Stimulated activated naive CD4-positive, alpha-beta T cell treated with Interleukin-2 at 50 U/mL for 16 hours (primary cell): Measurements from ENCODE around the gene SUSD6.
"Not testable (repeated sequence)": the region's sequence is repeated elsewhere in the genome, so short reads cannot be mapped to it uniquely, and the experiment has no call there.

ENCODE experiments used
- DNase-seq: peaks from one replicate; lab custom pipeline; 2025; lab: John Stamatoyannopoulos, UW

Gene SUSD6

GRCh38 chr14:69591317-69591716 is 20.1 kb upstream of the SUSD6 start:
- no peak for DNase-seq

GRCh38 chr14:69593018-69593677 is 18.2 kb upstream of the SUSD6 start:
- no peak for DNase-seq

DNA sequence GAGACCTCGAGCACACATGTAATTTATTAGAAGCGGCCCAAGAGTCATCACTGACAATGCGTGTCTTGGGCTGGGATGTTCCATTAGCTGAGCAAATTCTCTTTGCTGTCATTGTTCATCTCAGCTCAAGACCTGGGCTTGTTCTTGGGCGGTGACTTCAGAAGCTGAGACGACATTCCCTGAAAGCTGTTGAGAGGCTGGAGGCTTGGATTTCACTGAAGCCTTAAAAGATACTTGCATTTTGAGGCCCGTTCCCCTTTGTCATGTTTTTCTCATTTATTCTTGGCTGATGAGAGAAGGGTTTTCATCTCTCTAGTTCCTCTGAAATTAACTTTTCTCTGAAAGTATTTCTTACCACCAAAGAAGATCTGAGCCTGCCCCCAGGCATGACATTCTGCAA is 16.6 kb upstream of the SUSD6 start:
- DNase-seq = no peak

GRCh38 chr14:69595336-69595735 is 16.1 kb upstream of the SUSD6 start:
- no peak for DNase-seq

DNA sequence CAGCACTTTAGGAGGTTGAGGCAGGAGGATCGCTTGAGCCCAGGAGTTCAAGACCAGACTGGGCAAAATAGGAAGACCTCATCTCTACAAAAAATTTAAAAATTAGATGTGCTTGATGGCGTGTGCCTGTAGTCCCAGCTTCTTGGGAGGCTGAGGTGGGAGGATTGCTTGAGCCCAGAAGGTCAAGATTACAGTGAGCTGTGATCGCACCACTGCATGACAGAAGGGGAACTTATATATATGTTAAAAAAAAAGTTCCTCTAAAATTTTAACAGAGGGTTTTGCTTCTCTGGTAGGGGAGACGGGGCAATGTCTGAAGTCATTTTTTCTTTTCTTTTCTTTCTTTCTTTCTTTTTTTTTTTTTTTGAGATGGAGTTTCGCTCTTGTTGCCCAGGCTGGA is 12.0 kb upstream of the SUSD6 start:
- DNase-seq = not testable (repeated sequence)

- DNase-seq = no peak
Observed at GRCh38 chr14:69600304-69600891, 11.0 kb upstream of the SUSD6 start.

DNA sequence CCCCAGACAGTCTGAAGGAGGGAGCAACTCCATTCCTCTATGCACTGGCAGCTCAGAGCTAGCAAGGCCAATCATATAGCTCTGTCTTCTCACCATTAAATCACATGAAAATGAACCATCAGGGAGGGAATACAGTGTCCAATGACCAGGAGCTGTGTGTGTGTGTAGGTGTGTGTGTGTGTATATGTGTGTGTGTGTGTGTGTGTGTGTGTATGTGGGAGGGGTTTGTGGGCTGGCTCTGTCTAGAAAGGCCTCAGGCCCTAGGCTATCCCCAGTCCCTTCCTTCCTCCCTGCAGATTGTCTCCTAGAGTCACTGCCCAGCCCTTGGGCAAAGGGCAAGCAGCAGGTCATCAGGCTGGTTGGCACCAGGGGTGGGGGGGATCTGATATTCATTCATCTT is 5.7 kb upstream of the SUSD6 start:
- no peak for DNase-seq

- DNase-seq = no peak
Observed at GRCh38 chr14:69606258-69607184, 4.9 kb upstream of the SUSD6 start.

- no peak for DNase-seq
Observed at GRCh38 chr14:69610020-69610873, 1.1 kb upstream of the SUSD6 start.

DNA sequence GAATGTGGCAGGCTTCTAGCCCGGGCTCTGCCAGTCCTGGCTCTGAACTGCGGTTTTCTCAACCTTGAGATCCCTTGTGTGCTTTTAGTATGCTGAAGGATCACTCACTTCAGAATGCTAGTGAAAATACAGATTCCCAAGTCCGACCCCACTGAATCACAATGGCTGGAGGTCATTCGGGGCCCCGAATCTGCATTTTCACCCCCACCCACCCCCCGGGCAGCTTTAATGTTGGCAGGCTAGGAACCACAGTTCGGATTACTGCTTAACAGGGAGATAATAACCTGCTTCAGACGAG is 573 bp upstream of the SUSD6 start:
- DNase-seq = no peak

DNA sequence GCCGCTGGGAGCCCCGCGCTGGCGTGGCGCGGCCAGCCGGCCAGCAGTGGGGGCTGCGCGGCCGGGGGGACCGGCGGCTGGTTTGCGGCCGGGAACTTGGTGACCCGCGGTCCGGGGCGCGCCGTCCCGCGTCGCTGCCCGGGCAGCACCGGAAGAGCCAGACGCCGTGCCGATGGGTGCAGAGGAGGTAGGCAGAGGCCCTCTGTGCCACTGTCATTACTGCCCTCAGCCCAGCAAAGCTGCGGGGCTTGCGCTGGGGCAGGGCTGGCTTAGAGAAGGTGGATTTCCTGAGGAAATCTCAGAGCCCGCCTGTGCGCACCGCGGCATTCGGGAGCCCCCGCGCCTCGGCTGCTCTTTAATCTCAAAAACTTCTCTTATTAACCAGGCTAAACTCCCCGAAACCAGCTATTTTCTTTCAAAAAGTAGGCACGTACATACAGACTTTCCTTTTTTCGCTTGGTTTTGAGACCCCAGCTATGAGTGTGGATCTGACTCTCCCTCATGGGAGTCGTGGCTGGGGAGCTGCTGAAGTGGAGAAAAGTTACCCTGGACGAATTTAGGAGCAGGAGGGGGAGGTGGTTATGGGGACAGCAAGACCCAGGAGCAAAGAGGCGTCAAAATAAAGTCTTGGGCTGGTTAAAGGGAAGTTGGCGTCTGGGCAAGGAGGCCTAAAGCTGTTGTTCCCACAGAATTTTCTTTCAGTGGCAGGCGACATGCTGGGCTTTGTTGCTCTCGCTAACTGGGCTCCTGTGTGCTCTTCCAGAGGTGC is 802 bp downstream of the SUSD6 start:
- peak; percentile 42 for DNase-seq

GRCh38 chr14:69612783-69613130 is 1.4 kb downstream of the SUSD6 start:
- no peak for DNase-seq

DNA sequence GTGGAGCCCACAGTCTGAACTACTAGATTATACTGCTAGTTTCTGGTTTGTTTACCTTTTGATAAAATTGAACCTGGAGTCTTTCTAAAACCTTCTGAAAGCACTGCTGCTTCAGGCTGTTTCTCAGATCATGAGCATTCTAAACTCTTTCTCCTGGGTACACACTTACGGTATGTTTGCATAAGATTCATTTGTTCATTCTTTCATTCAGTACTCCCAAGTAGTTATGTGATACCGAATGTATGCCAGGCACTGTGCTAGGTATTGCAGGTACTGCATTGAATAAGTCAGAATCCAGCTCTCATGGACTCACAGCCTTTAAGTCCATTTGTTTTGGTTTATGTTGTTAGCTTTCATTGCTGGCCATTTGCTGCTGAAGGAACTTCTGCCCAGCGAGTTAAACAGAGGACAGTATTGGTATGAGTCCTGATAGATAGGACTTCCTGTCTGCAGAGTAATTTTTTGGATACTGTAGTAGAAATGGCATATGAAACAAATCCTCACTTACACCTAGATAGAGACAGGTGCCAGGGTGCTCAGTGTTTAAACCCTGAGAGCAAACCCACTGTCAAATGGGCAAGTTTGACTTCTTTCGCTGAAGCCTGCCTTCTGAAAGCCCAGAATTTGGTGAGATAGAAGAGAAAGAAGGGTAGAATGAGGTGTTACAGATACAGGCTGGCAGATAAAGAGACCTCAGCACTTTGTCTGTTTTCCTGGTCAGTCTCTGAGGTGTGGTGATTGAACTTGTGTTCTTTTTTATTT is 2.1 kb downstream of the SUSD6 start:
- DNase-seq = no peak

DNA sequence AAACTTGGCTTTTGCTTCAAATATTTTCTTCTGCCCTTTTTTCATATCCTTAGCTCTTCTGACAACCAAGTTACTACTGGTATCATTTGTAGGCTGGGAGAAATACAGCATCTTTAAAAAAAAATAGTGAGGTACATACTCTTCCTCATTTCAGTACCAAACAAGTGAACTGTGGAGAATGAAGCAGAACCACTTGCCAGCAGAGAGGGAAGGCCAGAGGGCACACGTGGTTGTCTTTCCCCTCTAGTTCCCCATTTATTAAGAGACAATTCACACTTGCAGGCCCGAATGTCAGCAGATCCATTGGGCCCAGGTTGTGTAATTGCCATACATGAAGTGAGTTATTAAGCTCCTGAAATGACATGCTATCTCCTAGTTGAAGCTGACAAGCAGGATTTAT is 3.2 kb downstream of the SUSD6 start:
- no peak for DNase-seq

DNA sequence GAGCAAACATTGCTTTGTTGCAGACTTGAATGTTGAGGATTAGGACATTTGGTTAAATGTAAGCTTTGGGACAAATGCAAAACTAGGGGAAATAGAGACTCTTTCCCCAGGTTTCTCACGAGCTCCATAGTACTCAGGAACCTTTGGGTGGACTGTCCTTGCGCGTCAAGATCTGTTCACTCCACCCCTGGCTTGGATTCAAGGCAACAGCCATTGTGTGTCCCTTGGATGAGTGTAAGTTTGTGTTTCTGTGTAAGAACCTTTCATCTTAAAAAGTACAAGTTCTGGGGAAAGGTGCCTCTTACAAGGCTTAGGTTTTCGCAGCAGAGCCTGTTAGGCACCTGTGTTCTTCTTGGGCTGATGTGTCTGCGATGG is 3.7 kb downstream of the SUSD6 start:
- no peak for DNase-seq

DNA sequence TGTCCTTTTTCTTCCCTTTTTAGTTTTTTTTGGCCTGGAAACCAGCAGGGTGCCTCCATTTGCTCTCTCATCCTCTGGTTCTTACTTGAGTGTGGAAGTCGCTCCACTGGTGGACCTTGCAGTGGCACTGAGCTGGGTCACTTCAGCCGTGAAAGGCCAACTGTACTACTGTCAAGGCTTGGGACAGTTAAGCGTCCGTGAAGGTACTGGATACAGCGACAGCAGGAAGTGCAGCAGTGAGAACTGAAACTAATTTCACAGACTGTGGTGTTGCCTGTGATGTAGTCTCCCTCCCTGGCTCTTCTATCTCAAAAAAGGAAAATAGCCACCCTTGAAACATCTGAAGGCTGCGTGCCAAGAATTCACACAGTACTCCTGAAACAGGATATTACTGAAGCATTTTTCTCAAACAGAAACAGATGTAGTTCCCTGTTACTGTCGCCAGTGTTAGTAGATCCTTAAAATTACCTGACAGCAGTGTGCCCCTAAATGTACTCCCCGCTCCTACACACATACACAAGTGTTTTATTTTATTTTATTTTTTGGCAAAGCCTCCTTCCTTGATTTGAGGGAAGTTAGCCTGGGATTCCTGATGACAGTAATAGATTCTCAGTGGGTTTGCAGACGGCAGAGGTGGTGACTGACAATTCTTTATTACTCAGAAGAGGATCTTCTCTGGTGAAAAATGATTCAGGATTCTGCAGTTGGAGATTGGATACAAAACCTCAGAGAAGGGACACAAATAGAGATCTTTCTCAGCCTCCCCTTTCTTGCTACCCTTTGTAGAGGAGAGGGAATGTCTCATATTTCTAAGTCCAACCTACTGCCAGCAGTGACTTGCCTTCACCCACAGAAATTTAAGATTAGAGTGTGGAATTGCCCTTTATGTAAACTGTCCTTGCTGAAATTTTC is 4.4 kb downstream of the SUSD6 start:
- DNase-seq = peak; percentile 28

- DNase-seq = no peak
Observed at GRCh38 chr14:69616408-69616773, 5.0 kb downstream of the SUSD6 start.

DNA sequence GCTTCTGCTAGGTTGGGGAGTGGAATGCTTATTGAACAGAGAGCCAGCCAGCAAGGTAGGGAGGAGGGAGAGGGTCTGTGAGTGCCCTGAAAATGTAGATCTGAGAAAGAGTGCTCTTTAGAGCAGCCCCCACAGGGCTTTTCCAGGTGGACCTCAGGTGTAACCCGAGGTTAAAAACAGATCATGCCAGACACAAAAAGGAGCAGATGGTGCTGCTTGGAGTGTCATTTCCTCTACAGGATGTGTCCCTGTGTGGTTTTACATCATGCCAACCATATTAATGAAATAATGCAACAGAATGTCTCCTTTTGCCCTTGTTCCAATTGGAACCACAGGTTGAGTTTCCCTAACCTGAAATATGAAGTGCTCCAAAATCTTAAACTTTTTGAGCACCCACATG is 6.4 kb downstream of the SUSD6 start:
- no peak for DNase-seq

- DNase-seq = no peak
Observed at GRCh38 chr14:69619012-69619411, 7.6 kb downstream of the SUSD6 start.

GRCh38 chr14:69620211-69620611 is 8.8 kb downstream of the SUSD6 start:
- peak; percentile 22 for DNase-seq
